NCI-H2227 treated with DMSO at 0.1 percent for 48 hours (cell line): ENCODE results near the gene TMIGD2.
"Not testable (repeated sequence)": the region's sequence is repeated elsewhere in the genome, so short reads cannot be mapped to it uniquely, and the experiment has no call there.

Experiments used
- DNase-seq: peaks from one replicate; lab custom pipeline; 2025; lab: John Stamatoyannopoulos, UW

Gene TMIGD2

GRCh38 chr19:4297901-4298809 is 4.0 kb downstream of the TMIGD2 start:
- DNase-seq = no peak

GRCh38 chr19:4295972-4296771 is 6.0 kb downstream of the TMIGD2 start:
- DNase-seq = peak; percentile 43

GRCh38 chr19:4294389-4294788 is 7.8 kb downstream of the TMIGD2 start:
- no peak for DNase-seq

DNA sequence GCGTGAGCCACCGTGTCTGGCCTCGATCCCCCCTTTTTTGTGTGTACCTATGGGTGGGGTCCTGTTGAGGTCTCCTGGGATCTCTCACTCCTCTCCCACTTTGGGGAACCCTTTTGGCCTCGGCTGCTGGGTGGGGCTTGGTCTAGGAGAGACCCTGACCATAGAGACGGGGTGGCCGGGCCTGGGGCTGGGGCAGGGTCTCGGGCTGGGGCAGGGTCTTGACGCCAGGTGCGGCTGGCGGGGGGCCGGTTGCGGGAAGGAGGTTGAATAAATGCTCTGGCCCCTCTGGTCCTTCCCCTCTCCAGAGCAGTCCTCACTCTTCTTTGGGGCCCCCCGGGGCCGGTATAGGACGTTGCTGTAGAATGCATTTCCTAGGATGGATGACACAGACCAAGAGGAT is 9.7 kb downstream of the TMIGD2 start:
- no peak for DNase-seq

- no peak for DNase-seq
Measured at GRCh38 chr19:4291184-4291732, 10.9 kb downstream of the TMIGD2 start.

- no peak for DNase-seq
Measured at GRCh38 chr19:4288091-4288777, 14.0 kb downstream of the TMIGD2 start.

- DNase-seq = not testable (repeated sequence)
Measured at GRCh38 chr19:4286141-4286540, 16.0 kb downstream of the TMIGD2 start.

GRCh38 chr19:4284974-4285373 is 17.2 kb downstream of the TMIGD2 start:
- no peak for DNase-seq

GRCh38 chr19:4284176-4284958 is 17.8 kb downstream of the TMIGD2 start:
- DNase-seq = no peak

DNA sequence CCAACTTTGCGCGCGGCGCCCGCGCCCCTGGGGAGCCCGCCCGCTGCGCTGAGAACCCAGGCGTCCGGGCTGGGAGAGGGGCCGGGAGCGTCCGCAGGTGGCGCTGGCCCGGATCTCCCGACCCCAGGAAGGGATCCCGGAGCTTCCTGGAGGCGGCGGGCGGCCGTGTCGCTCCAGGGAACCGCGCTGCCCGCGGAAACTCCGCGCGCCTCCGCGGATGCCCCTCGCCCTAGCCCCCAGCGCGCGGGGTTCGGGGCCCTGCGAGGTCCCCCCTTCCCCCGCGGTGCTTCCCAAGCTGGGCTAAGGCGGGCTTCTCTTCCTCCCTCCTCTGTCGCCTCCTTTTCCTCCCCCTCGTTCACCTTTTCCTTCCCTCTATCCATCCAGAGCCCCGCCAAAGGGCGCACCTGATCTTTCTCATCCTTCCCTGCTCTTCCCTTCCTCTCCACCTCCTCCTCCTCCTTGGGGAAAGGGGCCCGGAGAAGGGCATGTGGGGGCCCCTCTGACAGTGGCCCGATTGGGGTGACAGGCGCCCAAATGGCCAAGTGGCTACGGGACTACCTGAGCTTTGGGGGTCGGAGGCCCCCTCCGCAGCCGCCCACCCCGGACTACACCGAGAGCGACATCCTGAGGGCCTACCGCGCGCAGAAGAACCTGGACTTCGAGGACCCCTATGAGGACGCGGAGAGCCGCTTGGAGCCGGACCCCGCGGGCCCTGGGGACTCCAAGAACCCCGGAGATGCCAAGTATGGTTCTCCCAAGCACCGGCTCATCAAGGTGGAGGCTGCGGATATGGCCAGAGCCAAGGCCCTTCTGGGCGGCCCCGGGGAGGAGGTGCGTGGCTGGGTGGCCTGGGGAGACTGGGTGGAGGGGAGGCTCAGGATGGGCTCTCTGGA is 22.4 kb downstream of the TMIGD2 start:
- DNase-seq = no peak

DNA sequence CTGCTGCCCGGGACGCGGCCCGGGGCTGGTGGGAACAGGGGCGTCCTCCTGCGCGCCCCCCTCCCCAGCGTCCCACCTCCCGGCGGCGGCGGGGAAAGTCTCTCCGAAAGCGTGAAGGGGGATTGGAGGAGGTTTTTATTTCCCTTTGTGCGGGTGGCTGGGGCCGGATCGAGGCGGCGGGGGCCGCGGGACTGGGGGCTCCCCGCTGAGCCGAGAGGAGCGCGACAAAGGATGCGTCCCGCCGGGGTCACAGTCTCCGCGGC is 23.0 kb downstream of the TMIGD2 start:
- DNase-seq = no peak

DNA sequence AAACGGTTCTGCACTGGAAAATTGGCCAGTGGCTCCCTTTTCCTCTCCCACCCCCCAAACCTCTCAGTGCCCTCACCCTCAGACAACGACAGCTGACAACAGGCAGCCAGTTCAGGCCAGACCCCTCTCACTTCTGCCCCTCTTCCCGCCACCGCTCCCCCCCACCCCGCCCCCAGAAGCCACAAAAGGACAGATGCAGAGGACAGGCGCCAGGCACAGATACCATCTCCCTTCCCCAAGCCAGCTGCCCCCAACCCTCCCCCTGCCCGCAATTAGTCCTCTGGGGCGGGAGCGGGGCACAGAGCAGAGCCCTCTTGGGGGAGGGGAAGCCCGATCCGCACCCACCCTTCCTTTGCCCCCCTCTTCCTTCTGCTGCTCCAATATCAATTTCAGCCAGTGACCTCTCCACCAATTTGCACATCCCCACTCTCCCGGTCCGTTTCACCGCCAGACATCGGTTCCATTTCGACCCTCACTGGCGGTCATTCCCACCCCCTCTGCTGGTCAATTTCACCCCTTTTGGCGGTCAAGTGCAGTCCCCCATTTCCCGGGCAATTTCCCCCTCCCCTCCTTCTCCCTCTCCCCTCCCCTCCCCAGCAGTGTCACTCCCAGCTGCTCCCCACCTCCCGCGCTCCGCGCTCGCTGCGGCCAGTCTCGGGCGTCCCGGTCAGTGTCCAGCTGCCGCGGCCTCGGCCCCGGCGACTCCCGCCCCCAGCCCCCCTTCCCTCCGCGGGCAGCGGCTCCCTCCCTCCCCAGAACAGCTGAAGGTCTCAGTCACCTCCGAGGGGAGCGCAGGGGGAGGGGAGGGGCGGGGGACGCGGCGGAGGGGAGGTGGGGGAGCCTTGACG is 23.5 kb downstream of the TMIGD2 start, which contains the start of gene SHD:
Gene SHD (plus strand): TSS at position 848 of the 848 bp plus-strand sequence. CDS start 798 bp downstream, outside the sequence.
- DNase-seq = no peak

DNA sequence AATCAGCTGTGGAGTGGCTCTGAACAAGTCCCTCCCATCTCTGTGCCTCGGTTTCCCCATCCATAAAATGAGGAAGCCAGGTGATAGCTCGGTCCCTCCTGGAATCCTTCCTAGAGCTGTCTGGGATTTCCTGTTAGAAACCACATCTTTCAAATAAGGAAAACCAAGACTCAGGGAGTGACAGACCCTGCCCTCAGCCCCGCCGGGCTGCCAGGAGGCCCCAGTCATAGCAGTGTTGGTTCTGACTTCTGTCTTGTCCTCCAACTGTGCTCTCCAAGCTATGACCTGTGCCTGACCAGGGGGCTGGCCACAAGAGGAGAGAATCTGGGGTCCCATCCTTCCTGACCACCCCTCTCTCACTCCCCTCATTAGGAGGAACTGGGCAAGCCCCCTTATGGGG is 24.2 kb downstream of the TMIGD2 start:
- no peak for DNase-seq

DNA sequence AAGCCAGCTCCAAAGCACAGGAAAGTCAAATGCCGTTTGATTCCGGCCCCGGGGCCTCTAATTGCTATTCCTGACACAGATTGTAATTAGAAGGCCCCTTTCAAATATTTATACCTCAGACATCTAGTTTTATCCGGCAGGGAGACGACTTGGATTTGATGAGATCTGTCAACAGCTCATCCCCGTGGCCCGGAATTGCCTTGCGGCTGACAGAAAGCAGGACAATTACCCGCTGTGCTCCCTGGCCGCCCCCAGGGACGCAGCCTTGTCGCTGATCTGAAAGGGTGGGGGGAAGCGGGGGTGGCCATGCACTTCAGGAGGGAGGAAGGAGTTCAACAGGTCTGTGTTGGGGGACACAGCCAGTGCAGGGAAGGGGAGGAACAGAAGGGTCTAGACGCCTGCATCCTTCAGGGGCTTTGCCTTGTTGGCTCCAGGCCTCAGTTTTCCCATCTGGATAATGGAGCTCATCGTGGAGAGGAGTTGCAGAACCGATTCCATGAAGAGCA is 24.9 kb downstream of the TMIGD2 start:
- peak; percentile 85 for DNase-seq

DNA sequence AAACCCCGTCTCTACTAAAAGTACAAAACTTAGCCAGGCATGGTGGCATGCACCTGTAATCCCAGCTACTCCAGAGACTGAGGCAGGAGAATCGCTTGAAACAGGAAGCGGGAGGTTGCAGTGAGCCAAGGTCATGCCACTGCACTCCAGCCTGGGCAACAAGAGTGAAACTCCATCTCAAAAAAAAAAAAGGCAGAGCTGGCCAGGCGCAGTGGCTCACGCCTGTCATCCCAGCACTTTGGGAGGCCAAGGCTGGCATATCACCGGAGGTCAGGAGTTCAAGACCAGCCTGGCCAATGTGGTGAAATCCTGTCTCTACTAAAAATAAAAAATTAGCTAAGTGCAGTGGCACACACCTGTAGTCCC is 27.9 kb downstream of the TMIGD2 start:
- not testable (repeated sequence) for DNase-seq

DNA sequence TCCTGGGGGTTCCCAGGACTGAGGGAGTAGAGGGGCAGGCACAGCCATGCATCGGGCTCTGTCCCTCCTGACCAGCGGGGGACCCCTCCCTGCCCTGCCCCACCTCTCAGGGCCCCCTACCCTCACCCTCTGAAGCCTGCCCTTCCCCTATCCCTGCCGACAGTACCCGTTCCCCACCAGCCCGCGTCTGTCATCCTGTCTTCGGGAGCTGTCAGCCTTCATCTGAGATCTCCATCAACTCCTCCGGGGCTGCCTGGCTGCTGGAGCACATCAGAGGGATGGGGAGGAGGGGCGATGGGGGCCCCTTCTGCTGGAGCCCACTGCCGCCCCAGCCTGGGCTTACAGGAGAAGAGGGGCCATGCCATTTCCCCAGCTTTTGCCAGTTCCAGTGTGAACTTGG is 29.3 kb downstream of the TMIGD2 start:
- DNase-seq = no peak

GRCh38 chr19:4268816-4269430 is 33.3 kb downstream of the TMIGD2 start:
- no peak for DNase-seq

DNA sequence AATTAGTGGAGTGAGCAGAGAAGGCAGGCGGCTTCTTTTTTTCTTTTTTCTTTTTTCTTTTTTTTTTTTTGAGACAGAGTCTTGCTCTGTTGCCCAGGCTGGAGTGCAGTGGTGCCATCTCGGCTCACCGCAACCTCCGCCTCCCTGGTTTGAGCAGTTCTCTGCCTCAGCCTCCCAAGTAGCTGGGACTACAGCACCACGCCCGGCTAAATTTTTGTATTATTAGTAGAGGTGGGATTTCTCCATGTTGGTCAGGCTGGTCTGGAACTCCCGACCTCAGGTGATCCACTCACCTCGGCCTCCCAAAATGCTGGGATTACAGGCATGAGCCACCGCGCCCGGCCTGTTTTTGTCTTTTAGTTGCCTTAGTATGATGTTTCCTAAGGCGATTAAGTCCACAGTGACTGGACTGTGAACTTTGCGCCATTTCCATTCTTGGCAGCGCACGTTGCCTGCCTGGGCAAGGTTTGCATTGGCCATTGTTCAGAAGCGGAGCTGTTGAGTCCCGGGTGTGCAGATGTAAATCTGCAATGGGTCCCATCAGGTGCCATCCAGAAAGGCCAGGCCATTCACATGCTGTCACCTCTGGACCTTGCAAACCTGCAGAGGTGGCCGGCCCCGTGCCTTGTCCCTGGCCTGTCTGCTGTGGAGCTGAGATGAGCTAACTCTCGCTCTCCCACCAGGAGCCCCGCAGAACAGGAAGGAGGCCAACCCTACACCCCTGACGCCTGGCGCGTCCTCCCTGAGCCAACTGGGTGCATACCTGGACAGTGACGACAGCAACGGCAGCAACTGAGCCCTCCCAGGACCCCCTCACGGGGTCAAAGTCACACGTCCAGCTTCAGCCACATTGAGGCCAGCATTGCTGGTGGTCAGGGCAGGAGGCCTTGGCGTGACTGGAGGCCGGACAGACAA is 34.0 kb downstream of the TMIGD2 start:
- no peak for DNase-seq
